HepG2 (cell line): ENCODE results near the gene REPIN1. TPM values are rescaled to one million over a fixed set of nuclear protein-coding genes. Genes with fewer than 3 reads are reported as not detected.
A peak's percentile ranks its signal among the peaks of the same experiment; 100 is the strongest.

Experiments used
- ATF1 ChIP-seq: IDR thresholded peaks from 2 replicates; pipeline ENCODE4 v1.6.1; 2016; ENCODE audit warnings: mild to moderate bottlenecking, control low read depth
- BORCS8-MEF2B ChIP-seq: sonication (generic); formaldehyde crosslinking; IDR thresholded peaks from 2 replicates; pipeline ENCODE4 v1.8.0; 2022; ENCODE audit warnings: mild to moderate bottlenecking, missing genetic modification reagents
- BRD4 ChIP-seq: sonication (generic); formaldehyde crosslinking; IDR thresholded peaks from 2 replicates; pipeline ENCODE4 v1.4.0; 2020; ENCODE audit warnings: missing genetic modification reagents
- ETV6 ChIP-seq: sonication (generic); formaldehyde crosslinking; conservative IDR thresholded peaks from 2 replicates; pipeline ENCODE4 v1.4.0; 2020; ENCODE audit warnings: missing genetic modification reagents
- GZF1 ChIP-seq: sonication (generic); formaldehyde crosslinking; IDR thresholded peaks from 2 replicates; pipeline ENCODE4 v1.5.1; 2020; ENCODE audit warnings: mild to moderate bottlenecking, missing genetic modification reagents
- HDAC2 ChIP-seq: sonication (generic); formaldehyde crosslinking; IDR thresholded peaks from 2 replicates; pipeline ENCODE4 v1.4.0; 2020; ENCODE audit warnings: missing genetic modification reagents
- KDM5B ChIP-seq: sonication (generic); formaldehyde crosslinking; IDR thresholded peaks from 2 replicates; pipeline ENCODE4 v1.4.0; 2020; ENCODE audit warnings: missing genetic modification reagents, mild to moderate bottlenecking, borderline replicate concordance
- MYNN ChIP-seq: sonication (generic); formaldehyde crosslinking; IDR thresholded peaks from 2 replicates; pipeline ENCODE4 v1.4.0; 2020; ENCODE audit warnings: mild to moderate bottlenecking, low read depth, missing genetic modification reagents
- NFRKB ChIP-seq: fragments of 450-650 bp; IDR thresholded peaks from 2 replicates; pipeline ENCODE4 v1.6.1; 2017
- PCBP1 ChIP-seq: fragments of 200-400 bp; formaldehyde crosslinking; IDR thresholded peaks from 2 replicates; pipeline ENCODE4 v1.6.1; 2017; ENCODE audit warnings: mild to moderate bottlenecking, low read depth, low read length, borderline replicate concordance
- PLRG1 ChIP-seq: fragments of 450-650 bp; conservative IDR thresholded peaks from 2 replicates; pipeline ENCODE4 v1.6.1; 2016
- POGZ ChIP-seq: sonication (generic); formaldehyde crosslinking; IDR thresholded peaks from 2 replicates; pipeline ENCODE4 v1.4.0; 2020; ENCODE audit warnings: mild to moderate bottlenecking, missing genetic modification reagents
- POLR2AphosphoS5 ChIP-seq: IDR thresholded peaks from 2 replicates; pipeline ENCODE4 v1.6.1; 2012; ENCODE audit warnings: low read depth, low read length
- REXO4 ChIP-seq: sonication (generic); formaldehyde crosslinking; IDR thresholded peaks from 2 replicates; pipeline ENCODE4 v1.8.0; 2022; ENCODE audit warnings: missing genetic modification reagents, mild to moderate bottlenecking, borderline replicate concordance
- SKI ChIP-seq: fragments of 450-650 bp; IDR thresholded peaks from one replicate; pipeline ENCODE4 v1.6.1; 2018; ENCODE audit warnings: mild to moderate bottlenecking; ENCODE audit not compliant: partially characterized antibody
- SNAPC2 ChIP-seq: sonication (generic); formaldehyde crosslinking; IDR thresholded peaks from 2 replicates; pipeline ENCODE4 v1.8.1; 2022; ENCODE audit warnings: mild to moderate bottlenecking, missing genetic modification reagents
- SOX6 ChIP-seq, 2 experiments: fragments of 450-650 bp in 1 of 2; sonication (generic) in 1 of 2; formaldehyde crosslinking in 1 of 2; IDR thresholded peaks; 2 replicates each; pipeline versions ENCODE4 v1.4.0 to v1.6.1; 2017 to 2020; ENCODE audit warnings: antibody characterized with exemption in 1 of 2, mild to moderate bottlenecking in 1 of 2, missing genetic modification reagents in 1 of 2
- SSRP1 ChIP-seq: IDR thresholded peaks from 2 replicates; pipeline ENCODE4 v1.6.1; 2016; ENCODE audit warnings: control low read depth
- SYNCRIP ChIP-seq: fragments of 200-400 bp; formaldehyde crosslinking; IDR thresholded peaks from 2 replicates; pipeline ENCODE4 v1.6.1; 2018; ENCODE audit warnings: mild to moderate bottlenecking, low read depth, low read length; ENCODE audit not compliant: insufficient read depth
- THAP8 ChIP-seq: sonication (generic); formaldehyde crosslinking; IDR thresholded peaks from 2 replicates; pipeline ENCODE4 v1.5.1; 2020; ENCODE audit warnings: missing genetic modification reagents, mild to moderate bottlenecking, borderline replicate concordance
- TRAFD1 ChIP-seq: sonication (generic); formaldehyde crosslinking; IDR thresholded peaks from 2 replicates; pipeline ENCODE4 v1.5.1; 2020; ENCODE audit warnings: missing genetic modification reagents, mild to moderate bottlenecking, borderline replicate concordance
- ZNF143 ChIP-seq: sonication (generic); formaldehyde crosslinking; IDR thresholded peaks from 2 replicates; pipeline ENCODE4 v1.4.0; 2020; ENCODE audit warnings: missing genetic modification reagents
- ZNF326 ChIP-seq: sonication (generic); formaldehyde crosslinking; IDR thresholded peaks from 2 replicates; pipeline ENCODE4 v1.4.0; 2020; ENCODE audit warnings: missing genetic modification reagents, borderline replicate concordance
- ZNF34 ChIP-seq: sonication (generic); formaldehyde crosslinking; IDR thresholded peaks from 2 replicates; pipeline ENCODE4 v1.4.0; 2020; ENCODE audit warnings: mild to moderate bottlenecking, missing genetic modification reagents, borderline replicate concordance
- ZNF383 ChIP-seq: sonication (generic); formaldehyde crosslinking; IDR thresholded peaks from 2 replicates; pipeline ENCODE4 v1.4.0; 2020; ENCODE audit warnings: missing genetic modification reagents, mild to moderate bottlenecking, borderline replicate concordance
- ZNF460 ChIP-seq: sonication (generic); formaldehyde crosslinking; IDR thresholded peaks from 2 replicates; pipeline ENCODE4 v1.5.1; 2020; ENCODE audit warnings: missing genetic modification reagents, mild to moderate bottlenecking, borderline replicate concordance
- ZNF788 ChIP-seq: sonication (generic); formaldehyde crosslinking; IDR thresholded peaks from 2 replicates; pipeline ENCODE4 v1.5.0; 2020; ENCODE audit warnings: mild to moderate bottlenecking, missing genetic modification reagents, borderline replicate concordance
- polyA plus RNA-seq, 8 experiments: library from polyadenylated mRNA; depleted of rRNA in 3 of 8; stranded (reverse) in 7 of 8; unstranded in 1 of 8; fragments of >200 nt; fragmentation: Illumina TruSeq in 4 of 8; extraction: Trizol in 4 of 8; gene quantifications; 2 replicates each; pipeline versions ENCODE4 v1.2.1 to v1.2.3, GENCODE V29; 2011 to 2016; ENCODE audit warnings: low read depth in 4 of 8, missing spikeins in 1 of 8, mixed read lengths in 1 of 8; ENCODE audit not compliant: insufficient read depth in 1 of 8
- total RNA-seq, 5 experiments: library from RNA; depleted of rRNA; stranded (reverse); fragments of >200 nt; fragmentation: Illumina TruSeq; extraction: Trizol; gene quantifications; 2 replicates each; pipeline ENCODE4 v1.2.3, GENCODE V29; 2016; ENCODE audit warnings: low read depth in 1 of 5
- TF ChIP-seq, protein P1 (sequence below): sonication (generic); formaldehyde crosslinking; IDR thresholded peaks from 2 replicates; pipeline ENCODE4 v1.4.0; 2020; ENCODE audit warnings: mild to moderate bottlenecking, missing genetic modification reagents

Gene REPIN1
- total and polyA plus RNA-seq, 2 of the 13 experiments (the other 11 are each of a cell fraction or from before 2014, with no cell fraction given), result 69.9 to 108 TPM

DNA sequence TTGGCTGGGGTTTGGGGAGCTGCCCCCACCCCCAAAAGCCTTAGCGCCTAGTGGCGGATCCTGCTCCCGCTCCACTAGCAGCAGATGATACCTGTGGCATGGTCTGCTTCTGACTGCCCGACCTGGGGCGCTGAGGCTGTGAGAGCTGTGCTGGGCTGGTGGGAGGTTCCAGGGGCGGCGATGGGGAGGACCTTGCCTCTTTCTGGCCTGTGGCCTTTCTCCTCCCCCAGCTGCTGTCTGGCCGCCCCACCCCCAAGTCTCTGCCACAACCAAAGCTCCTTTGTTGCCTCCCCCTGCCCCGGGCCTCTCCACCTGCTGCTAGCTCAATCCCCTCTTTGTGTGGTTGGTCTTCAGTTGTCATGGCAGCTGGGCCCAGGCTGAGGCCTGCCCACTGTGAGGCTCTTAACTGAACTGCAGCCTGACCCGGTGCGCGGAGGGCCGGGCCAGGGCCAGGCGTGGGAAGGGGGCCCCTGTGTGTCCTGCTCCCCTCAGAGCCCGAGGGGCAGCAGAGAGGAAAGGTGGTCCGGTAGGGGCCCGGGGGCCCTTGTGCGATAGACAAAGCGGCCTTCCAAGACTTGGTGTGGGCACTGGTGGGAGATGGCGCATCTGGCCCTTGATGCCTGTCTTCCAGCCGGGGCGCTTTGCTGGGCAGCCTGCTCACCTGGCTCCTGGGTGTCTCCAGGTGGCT lies 15.2 kb downstream of the REPIN1 start (continued):
- TF ChIP-seq MYNN (CRISPR knock-in tag), result peak; percentile 99
- TF ChIP-seq SYNCRIP, result no peak
- peak; percentile 90 for TF ChIP-seq ZNF788 (CRISPR knock-in tag)
- TF ChIP-seq PLRG1, result no peak
- TF ChIP-seq SOX6 (IDR thresholded peaks at IDR 0.05), result no peak
- TF ChIP-seq SOX6 (CRISPR knock-in tag; IDR thresholded peaks at IDR 0.05), result peak; percentile 87
- 0 out of 2 replicates have a peak, but pooled peaks have one; percentile 38 for TF ChIP-seq ZNF143 (CRISPR knock-in tag)
- peak; percentile 95 for TF ChIP-seq POLR2AphosphoS5
- TF ChIP-seq NFRKB, result no peak
- 0 out of 2 replicates have a peak, but pooled peaks have one; percentile 59 for TF ChIP-seq TRAFD1 (CRISPR knock-in tag)
- TF ChIP-seq BORCS8-MEF2B, result no peak
- TF ChIP-seq PCBP1, result 0 out of 2 replicates have a peak, but pooled peaks have one; percentile 79
- peak; percentile 99 for TF ChIP-seq ZNF460 (CRISPR knock-in tag)
- TF ChIP-seq, protein P1, sequence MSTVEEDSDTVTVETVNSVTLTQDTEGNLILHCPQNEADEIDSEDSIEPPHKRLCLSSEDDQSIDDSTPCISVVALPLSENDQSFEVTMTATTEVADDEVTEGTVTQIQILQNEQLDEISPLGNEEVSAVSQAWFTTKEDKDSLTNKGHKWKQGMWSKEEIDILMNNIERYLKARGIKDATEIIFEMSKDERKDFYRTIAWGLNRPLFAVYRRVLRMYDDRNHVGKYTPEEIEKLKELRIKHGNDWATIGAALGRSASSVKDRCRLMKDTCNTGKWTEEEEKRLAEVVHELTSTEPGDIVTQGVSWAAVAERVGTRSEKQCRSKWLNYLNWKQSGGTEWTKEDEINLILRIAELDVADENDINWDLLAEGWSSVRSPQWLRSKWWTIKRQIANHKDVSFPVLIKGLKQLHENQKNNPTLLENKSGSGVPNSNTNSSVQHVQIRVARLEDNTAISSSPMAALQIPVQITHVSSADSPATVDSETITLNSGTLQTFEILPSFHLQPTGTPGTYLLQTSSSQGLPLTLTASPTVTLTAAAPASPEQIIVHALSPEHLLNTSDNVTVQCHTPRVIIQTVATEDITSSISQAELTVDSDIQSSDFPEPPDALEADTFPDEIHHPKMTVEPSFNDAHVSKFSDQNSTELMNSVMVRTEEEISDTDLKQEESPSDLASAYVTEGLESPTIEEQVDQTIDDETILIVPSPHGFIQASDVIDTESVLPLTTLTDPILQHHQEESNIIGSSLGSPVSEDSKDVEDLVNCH (CRISPR knock-in tag), result no peak
- no peak; the same call in 1 of the 2 replicates for TF ChIP-seq HDAC2 (CRISPR knock-in tag)
- TF ChIP-seq REXO4 (CRISPR knock-in tag), result no peak
- TF ChIP-seq ZNF34 (CRISPR knock-in tag), result no peak
- TF ChIP-seq GZF1 (CRISPR knock-in tag), result peak; percentile 84
- peak; percentile 27; the same call in 1 of the 2 replicates for TF ChIP-seq KDM5B (CRISPR knock-in tag)
- TF ChIP-seq ETV6 (CRISPR knock-in tag), result no peak
- no peak for TF ChIP-seq ATF1
- TF ChIP-seq ZNF326 (CRISPR knock-in tag), result no peak
- peak; percentile 90 for TF ChIP-seq SKI
- TF ChIP-seq SNAPC2 (CRISPR knock-in tag), result no peak
- TF ChIP-seq BRD4, result peak; percentile 54
- TF ChIP-seq THAP8, result no peak
- no peak for TF ChIP-seq SSRP1 (CRISPR knock-in tag)
- TF ChIP-seq ZNF383 (CRISPR knock-in tag), result no peak
- TF ChIP-seq POGZ, result peak; percentile 52
